K562 (cell line): ENCODE data around the gene AMBRA1. TPM values are rescaled to one million over a fixed set of nuclear protein-coding genes. Genes with fewer than 3 reads are reported as not detected.
A peak's percentile ranks its signal among the peaks of the same experiment; 100 is the strongest.

Source experiments
- ARID1B ChIP-seq: fragments of 450-650 bp; IDR thresholded peaks from 2 replicates; pipeline ENCODE4 v1.6.1; 2016; ENCODE audit warnings: antibody characterized with exemption, mild to moderate bottlenecking, inconsistent platforms
- ATF1 ChIP-seq, 2 experiments: fragments of 450-650 bp in 1 of 2; IDR thresholded peaks; 2 replicates each; pipeline ENCODE4 v1.6.1; 2016; ENCODE audit warnings: missing compliant biosample characterization in 1 of 2, missing genetic modification characterization in 1 of 2
- CREM ChIP-seq: IDR thresholded peaks from 2 replicates; pipeline ENCODE4 v1.6.1; 2014; ENCODE audit warnings: antibody characterized with exemption, low read depth
- CTBP1 ChIP-seq: fragments of 450-650 bp; IDR thresholded peaks from 2 replicates; pipeline ENCODE4 v1.6.1; 2016; ENCODE audit warnings: borderline replicate concordance
- DMBX1 ChIP-seq: fragments of 250-450 bp; sonication (Bioruptor Pico); IDR thresholded peaks from 2 replicates; pipeline ENCODE4 v1.8.0; 2022; ENCODE audit warnings: inconsistent platforms, mild to moderate bottlenecking, moderate library complexity, borderline replicate concordance
- HMGN3 ChIP-seq: IDR thresholded peaks from 2 replicates; pipeline ENCODE4 v1.6.1; 2011; ENCODE audit warnings: borderline replicate concordance, low read depth, mild to moderate bottlenecking, mixed read lengths, low read length; ENCODE audit not compliant: insufficient read length; ENCODE audit errors: extremely low read depth
- MAZ ChIP-seq, 2 experiments: fragments of 450-650 bp in 1 of 2; sonication (generic) in 1 of 2; formaldehyde crosslinking; IDR thresholded peaks in 1 of 2; conservative IDR thresholded peaks in 1 of 2; 2 replicates each; pipeline versions ENCODE4 v1.4.0 to v1.5.0; 2020; ENCODE audit warnings: mild to moderate bottlenecking in 1 of 2, missing genetic modification reagents in 1 of 2
- MYBL2 ChIP-seq, 2 experiments: fragments of 450-650 bp in 1 of 2; sonication (generic) in 1 of 2; formaldehyde crosslinking in 1 of 2; IDR thresholded peaks; 2 replicates each; pipeline versions ENCODE4 v1.6.1 to v1.8.1; 2017 to 2022; ENCODE audit warnings: borderline replicate concordance in 1 of 2, inconsistent platforms in 1 of 2, low read depth in 1 of 2, mild to moderate bottlenecking in 1 of 2, missing genetic modification reagents in 1 of 2, moderate library complexity in 1 of 2
- NR2C2 ChIP-seq, 2 experiments: fragments of 200-800 bp in 1 of 2; sonication (Bioruptor generic) in 1 of 2; sonication (generic) in 1 of 2; formaldehyde crosslinking in 1 of 2; IDR thresholded peaks; 2 replicates each; pipeline versions ENCODE4 v1.6.1 to v1.8.0; 2016 to 2022; ENCODE audit warnings: mild to moderate bottlenecking in 1 of 2, missing compliant biosample characterization in 1 of 2, missing genetic modification characterization in 1 of 2, missing genetic modification reagents in 1 of 2
- NRF1 ChIP-seq, 2 experiments: fragments of 450-650 bp; IDR thresholded peaks in 1 of 2; conservative IDR thresholded peaks in 1 of 2; 2 replicates each; pipeline ENCODE4 v1.6.1; 2014; ENCODE audit warnings: mild to moderate bottlenecking in 2 of 2
- PHF8 ChIP-seq: fragments of 200-600 bp; sonication (generic); IDR thresholded peaks from 2 replicates; pipeline ENCODE4 v1.6.1; 2012; ENCODE audit warnings: mixed run types, mild to moderate bottlenecking, inconsistent platforms, low read length, moderate library complexity, borderline replicate concordance
- RAD21 ChIP-seq, 2 experiments: fragments of 250-450 bp in 1 of 2; fragments of 450-650 bp in 1 of 2; sonication (Bioruptor Pico) in 1 of 2; formaldehyde crosslinking in 1 of 2; IDR thresholded peaks in 1 of 2; conservative IDR thresholded peaks in 1 of 2; 2 replicates each; pipeline versions ENCODE4 v1.4.0 to v1.8.0; 2020 to 2022; ENCODE audit warnings: mild to moderate bottlenecking in 2 of 2, moderate library complexity in 1 of 2
- SMARCA4 ChIP-seq: fragments of 450-650 bp; IDR thresholded peaks from 2 replicates; pipeline ENCODE4 v1.6.1; 2016
- TARDBP ChIP-seq: fragments of 450-650 bp; IDR thresholded peaks from 2 replicates; pipeline ENCODE4 v1.6.1; 2016
- TBP ChIP-seq: optimal IDR thresholded peaks from 2 replicates; pipeline ENCODE3; 2011; ENCODE audit warnings: low read depth, low read length, improper control_type of control experiment
- ZNF217 ChIP-seq: sonication (generic); formaldehyde crosslinking; IDR thresholded peaks from 2 replicates; pipeline ENCODE4 v1.8.0; 2022; ENCODE audit warnings: mild to moderate bottlenecking, missing genetic modification reagents
- ZNF311 ChIP-seq: fragments of 250-450 bp; sonication (Bioruptor Pico); IDR thresholded peaks from 2 replicates; pipeline ENCODE4 v1.4.0; 2020; ENCODE audit warnings: mild to moderate bottlenecking, moderate library complexity
- ZNF395 ChIP-seq: fragments of 200-800 bp; sonication (Bioruptor generic); IDR thresholded peaks from 2 replicates; pipeline ENCODE4 v1.6.1; 2017; ENCODE audit warnings: missing genetic modification characterization, missing compliant biosample characterization
- polyA plus RNA-seq, 8 experiments: library from polyadenylated mRNA; depleted of rRNA in 4 of 8; stranded (reverse) in 5 of 8; unstranded in 3 of 8; fragments of >200 nt; fragmentation: Nextera tagmentation in 2 of 8; fragmentation: Illumina TruSeq in 1 of 8; extraction: Ambion mirVana in 2 of 8; extraction: Trizol in 1 of 8; gene quantifications; 2 replicates each; pipeline versions ENCODE4 v1.2.1 to v1.2.3, GENCODE V29; 2011 to 2014; ENCODE audit warnings: inconsistent platforms in 1 of 8, missing spikeins in 1 of 8
- total RNA-seq, 7 experiments: library from RNA; depleted of rRNA in 6 of 7; stranded (reverse); fragments of >200 nt in 6 of 7; fragmentation: Illumina TruSeq in 2 of 7; extraction: Trizol in 2 of 7; gene quantifications; 2 replicates each; pipeline versions ENCODE4 v1.2.1 to v1.2.3, GENCODE V29; 2011 to 2021; ENCODE audit warnings: low replicate concordance in 1 of 7
- TF ChIP-seq, protein P1 (sequence below): fragments of 450-650 bp; formaldehyde crosslinking; IDR thresholded peaks from 2 replicates; pipeline ENCODE4 v1.4.0; 2022; ENCODE audit warnings: missing genetic modification characterization

The AMBRA1 gene
- total and polyA plus RNA-seq, 9 of the 15 experiments (the other 6 are each of a cell fraction or from before 2014, with no cell fraction given): 0.15 to 24.5 (median 13.0) TPM

DNA sequence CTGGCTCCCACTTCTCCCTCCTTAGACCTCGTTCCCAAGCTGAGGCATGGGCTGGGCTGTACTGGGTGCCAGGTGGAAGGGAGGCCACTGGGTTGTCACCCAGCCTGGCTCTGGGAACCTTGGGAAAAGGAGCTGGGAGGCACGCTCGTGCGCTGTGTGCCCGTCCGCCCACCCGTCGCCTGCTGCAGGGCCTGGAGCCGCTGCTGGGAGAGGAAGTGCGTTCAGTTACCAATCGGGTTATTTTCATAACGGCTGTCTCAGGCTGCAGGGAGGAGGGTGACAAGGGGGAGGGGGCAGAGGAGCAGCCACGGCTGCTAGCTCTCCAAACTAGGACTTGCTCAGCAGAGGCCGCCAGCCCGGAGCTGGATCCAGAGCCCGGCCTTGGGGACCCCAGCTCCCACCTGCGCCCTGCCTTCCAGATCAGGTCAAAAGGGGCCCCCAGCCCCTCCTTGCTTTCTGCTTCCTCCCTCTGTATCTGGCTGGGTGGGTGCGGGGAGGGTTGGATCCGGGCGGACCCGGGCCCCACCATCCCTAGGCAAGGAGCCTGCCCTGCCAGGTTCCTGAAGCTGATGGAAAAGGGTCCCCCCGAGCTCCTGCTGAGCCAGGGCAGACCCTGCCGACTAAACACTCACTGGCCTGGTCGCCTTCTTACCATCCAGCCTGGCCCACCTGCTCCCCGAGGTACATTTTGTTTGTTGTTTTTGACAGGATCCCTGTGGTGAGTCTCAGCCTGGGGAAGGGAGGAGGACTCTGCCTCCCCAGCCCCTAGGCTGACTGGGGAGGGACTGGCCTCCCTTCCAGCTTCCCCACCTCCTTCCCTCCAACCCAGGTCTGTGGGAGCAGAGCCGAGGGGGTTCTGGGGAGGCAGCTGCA is 232.3 kb downstream of the AMBRA1 start (continued):
- TF ChIP-seq NR2C2 (CRISPR knock-in tag; IDR thresholded peaks at IDR 0.05) (no peak), NR2C2 (tag; IDR thresholded peaks at IDR 0.05) (0 out of 2 replicates have a peak, but pooled peaks have one; percentile 15), CREM (peak; percentile 45; the same call in 1 of the 2 replicates), PHF8 (peak; percentile 69; the same call in 1 of the 2 replicates), ZNF311 (CRISPR knock-in tag) (peak; percentile 44; the same call in 1 of the 2 replicates), CTBP1 (0 out of 2 replicates have a peak, but pooled peaks have one; percentile 28), HMGN3 (peak; percentile 73), SMARCA4 (0 out of 2 replicates have a peak, but pooled peaks have one; percentile 31), RAD21 (CRISPR knock-in tag; conservative IDR thresholded peaks at IDR 0.05 in 1 of 2, IDR thresholded peaks at IDR 0.05 in 1 of 2) (peak; percentile 18 to 21; a peak in 2 of 4 replicates), NRF1 (conservative IDR thresholded peaks at IDR 0.05 in 1 of 2, IDR thresholded peaks at IDR 0.05 in 1 of 2) (peak; percentile 48 to 54; a peak in 3 of 4 replicates), ZNF395 (CRISPR knock-in tag) (peak; percentile 76; the same call in 1 of the 2 replicates), ARID1B (no peak), ZNF217 (no peak), ATF1 (CRISPR knock-in tag; IDR thresholded peaks at IDR 0.05) (no peak), ATF1 (tag; IDR thresholded peaks at IDR 0.05) (peak; percentile 15; the same call in 1 of the 2 replicates), MYBL2 (IDR thresholded peaks at IDR 0.05; ENCODE audit: low read depth) (no peak), MYBL2 (CRISPR knock-in tag; IDR thresholded peaks at IDR 0.05; ENCODE audit: borderline replicate concordance) (no peak), TARDBP (0 out of 2 replicates have a peak, but pooled peaks have one; percentile 27), DMBX1 (CRISPR knock-in tag) (peak; percentile 74; the same call in 1 of the 2 replicates), MAZ (CRISPR knock-in tag; conservative IDR thresholded peaks at IDR 0.05 in 1 of 2, IDR thresholded peaks at IDR 0.05 in 1 of 2) (peak; percentile 61 to 83), TBP (peak; percentile 44)
- TF ChIP-seq, protein P1, sequence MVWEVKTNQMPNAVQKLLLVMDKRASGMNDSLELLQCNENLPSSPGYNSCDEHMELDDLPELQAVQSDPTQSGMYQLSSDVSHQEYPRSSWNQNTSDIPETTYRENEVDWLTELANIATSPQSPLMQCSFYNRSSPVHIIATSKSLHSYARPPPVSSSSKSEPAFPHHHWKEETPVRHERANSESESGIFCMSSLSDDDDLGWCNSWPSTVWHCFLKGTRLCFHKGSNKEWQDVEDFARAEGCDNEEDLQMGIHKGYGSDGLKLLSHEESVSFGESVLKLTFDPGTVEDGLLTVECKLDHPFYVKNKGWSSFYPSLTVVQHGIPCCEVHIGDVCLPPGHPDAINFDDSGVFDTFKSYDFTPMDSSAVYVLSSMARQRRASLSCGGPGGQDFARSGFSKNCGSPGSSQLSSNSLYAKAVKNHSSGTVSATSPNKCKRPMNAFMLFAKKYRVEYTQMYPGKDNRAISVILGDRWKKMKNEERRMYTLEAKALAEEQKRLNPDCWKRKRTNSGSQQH (CRISPR knock-in tag): peak; percentile 48; the same call in 1 of the 2 replicates
